ENCODE results near the gene SZRD1.
"Not testable (repeated sequence)": the region's sequence is repeated elsewhere in the genome, so short reads cannot be mapped to it uniquely, and the experiment has no call there.

The SZRD1 gene, protein sequence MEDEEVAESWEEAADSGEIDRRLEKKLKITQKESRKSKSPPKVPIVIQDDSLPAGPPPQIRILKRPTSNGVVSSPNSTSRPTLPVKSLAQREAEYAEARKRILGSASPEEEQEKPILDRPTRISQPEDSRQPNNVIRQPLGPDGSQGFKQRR

DNA sequence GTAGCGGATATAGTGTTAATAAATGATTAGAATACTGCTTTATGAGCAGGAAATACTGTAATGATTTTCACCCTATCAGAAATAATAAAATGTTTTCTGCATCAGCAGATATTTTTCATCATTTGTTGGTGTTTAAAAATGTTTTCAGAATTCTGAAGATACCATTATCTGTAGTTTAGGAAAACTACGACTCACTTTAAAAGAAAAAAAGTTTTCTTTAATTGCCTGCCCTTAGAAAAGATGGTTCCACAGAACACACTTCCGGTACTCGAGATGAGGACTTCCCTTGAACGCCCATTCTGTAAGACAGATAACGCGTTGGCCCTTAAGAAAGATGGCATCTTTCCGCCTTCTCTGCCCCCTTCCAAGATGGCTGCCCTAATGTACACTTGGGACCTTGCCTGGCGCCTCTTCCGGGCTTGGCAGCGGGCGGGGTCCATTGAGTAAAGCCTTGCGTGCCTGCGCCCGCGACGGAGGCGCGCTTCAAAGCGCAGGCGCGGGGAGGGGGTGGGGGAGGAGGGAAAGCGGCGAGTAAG is at the start of gene SZRD1:
Gene SZRD1, plus strand, starts transcription at position 521 of the 536 bp plus-strand sequence. CDS start 16 bp downstream, outside the sequence.
- DNase-seq (ENCODE audit: insufficient read length, low spot score): peak; percentile 86
- peak; percentile 87 for FAIRE-seq

DNA sequence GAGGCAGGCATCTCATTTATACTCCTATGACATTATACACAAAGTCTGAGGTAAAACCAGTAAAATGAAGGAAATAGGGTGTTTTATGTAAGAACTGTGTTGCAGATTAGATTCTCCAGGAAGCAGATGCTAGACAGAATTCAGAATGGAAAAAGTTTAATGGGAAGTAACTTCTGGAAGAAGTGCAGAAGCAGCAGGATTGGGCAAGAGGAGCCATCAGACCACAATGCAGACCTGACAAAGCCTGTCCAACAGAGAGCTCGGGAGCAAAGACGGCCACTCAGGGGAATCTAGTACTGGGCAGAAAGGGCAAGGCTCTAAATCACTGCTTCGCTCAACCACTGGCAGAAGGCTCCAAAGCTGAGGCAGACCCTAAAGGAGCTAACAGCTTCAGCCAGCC is 48.5 kb upstream of the SZRD1 start:
- FAIRE-seq: no peak
- DNase-seq (ENCODE audit: insufficient read length, low spot score): no peak

DNA sequence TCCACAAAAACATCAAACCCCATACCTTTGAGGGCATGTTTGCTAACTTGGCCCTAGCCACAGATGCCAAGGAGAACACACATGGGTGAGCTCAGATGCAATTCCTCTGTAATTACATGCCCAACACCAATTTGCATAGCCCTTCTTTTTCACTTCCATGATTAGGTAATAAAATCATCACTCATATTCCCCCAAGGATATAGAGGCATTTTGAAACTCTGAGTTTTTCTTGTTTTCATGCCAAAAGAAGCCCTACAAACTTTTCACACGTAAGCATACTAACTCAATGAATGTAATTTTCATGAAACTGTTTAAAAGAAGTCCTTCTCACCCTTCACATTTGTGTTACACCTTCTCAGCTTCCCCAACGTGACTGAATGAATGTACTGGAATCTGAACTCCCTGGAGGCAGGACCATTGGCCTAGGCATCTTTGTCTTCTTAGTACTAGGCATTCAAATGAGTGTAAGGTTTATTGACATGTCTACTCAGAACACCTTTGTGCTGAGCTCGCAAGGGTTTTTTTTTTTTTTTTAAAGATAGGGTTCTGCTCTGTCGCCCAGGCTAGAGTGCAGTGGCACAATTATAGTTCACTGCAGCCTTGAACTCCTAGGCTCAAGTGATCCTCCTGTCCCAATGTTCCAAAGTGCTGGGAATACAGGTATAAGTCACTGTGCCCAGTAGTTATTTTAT is 45.7 kb upstream of the SZRD1 start:
- FAIRE-seq (no peak), DNase-seq (ENCODE audit: insufficient read length, low spot score) (no peak)

DNA sequence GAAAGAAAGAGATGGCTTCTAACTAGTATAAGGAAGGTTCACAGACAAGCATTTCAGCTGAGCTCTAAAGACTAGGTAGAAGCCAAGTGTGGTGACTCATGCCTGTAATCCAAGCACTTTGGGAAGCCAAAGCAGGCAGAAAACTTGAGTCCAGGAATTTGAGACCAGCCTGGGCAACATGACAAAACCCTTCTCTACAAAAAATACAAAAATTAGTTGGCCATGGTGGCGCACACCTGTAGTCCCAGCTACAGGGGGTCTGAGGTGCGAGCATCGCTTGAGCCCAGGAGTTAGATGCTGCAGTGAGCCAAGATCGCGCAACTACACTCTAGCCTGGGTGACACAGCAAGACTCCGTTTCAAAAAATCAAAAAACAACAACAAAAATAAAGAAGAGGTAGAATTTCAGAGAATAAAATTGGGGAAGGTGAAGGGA is 42.6 kb upstream of the SZRD1 start:
- FAIRE-seq: no peak

DNA sequence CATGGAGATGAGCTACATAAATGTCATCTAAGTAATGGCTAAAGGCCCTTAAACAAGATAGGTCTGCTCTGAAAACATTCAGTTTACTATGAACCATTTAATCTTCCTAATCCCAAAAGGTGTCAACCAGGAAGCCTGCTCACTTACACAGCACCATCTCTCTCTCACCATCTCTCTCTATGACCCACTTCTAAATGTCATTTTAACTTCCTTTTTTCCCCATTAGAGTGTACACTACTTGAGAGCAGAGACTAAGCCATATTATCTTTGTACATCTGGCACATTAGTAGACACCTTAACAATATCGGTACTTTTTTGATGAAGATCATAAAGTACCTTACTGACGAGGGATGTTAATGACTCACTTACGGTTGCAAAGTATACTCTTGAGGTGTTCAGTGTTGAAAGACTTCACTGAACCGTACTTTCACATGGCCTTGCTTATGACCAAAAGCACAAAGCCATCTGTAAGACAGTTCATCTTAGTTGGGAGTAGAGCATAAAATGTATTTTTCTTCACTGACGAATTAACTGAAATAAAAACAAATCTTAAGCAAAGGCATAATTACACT is 40.1 kb upstream of the SZRD1 start:
- DNase-seq (ENCODE audit: insufficient read length, low spot score): no peak
- FAIRE-seq: no peak

More for the DNA sequence above, 42.6 kb upstream of the SZRD1 start:
- peak; percentile 45 for DNase-seq (ENCODE audit: insufficient read length, low spot score)

DNA sequence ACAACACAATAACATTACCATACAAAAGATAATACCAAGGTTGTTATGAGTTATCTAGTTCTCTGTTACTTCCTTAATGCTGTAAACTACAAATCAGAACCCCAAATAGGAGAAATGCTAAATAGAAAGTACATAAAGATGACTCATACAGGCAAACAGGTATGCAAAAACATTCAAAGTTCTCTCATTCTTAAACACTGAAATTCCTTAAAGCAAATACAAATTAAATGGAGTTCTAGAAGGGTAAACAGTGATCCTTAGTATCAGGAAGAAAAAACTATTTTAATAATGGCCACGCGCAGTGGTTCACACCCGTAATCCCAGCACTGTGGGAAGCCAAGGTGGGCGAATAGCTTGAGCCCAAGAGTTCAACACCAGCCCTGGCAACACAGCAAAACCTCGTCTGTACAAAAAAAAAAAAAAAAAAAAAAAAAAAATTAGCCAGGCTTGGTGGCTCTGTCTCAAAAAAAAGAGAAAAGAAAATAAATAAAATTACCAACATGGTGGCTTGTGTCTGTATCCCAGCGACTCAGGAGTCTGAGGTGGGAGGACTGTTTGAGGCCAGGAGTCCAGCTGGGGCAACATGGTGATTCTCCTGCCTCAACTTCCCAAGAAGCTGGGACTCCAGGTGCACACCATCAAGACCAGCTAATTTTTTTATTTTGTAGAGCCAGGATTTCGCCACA is 32.2 kb upstream of the SZRD1 start:
- FAIRE-seq (no peak), DNase-seq (ENCODE audit: insufficient read length, low spot score) (no peak)

DNA sequence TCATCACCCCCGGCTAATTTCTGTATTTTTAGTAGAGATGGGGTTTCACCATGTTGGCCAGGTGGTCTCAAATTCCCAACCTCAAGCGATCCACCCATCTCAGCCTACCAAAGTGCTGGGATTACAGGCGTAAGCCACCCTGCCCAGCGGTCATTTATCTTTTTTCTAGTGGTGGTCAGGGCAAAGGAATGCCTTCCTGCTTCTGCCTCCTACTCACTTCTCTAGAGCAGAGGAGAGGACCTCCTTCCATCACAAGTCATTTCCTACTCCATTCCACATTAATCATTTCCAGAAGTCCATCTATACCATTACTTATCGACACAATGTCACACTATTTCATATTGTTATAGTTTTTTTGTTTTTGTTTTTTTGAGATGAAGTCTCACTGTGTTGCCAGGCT is 28.1 kb upstream of the SZRD1 start:
- FAIRE-seq (no peak), DNase-seq (ENCODE audit: insufficient read length, low spot score) (no peak)

DNA sequence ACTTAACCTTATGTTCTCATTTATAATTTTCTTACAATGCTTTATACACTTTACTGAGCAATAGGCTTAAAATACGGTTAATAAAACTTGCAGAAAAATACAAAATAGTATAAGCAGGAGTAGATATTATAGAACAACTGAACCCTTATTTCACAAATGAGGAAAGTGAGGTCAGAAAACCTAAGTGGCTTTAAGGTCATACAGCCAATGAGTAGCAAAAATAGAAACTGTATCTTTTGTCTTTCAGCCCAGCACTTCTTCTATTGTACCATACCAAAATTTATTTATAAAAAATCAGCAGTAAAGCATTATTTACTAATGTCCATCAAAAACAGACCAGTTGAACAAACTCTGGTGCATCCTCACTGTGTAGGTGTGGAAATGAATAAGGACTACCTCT is 26.4 kb upstream of the SZRD1 start:
- no peak for DNase-seq (ENCODE audit: insufficient read length, low spot score)

DNA sequence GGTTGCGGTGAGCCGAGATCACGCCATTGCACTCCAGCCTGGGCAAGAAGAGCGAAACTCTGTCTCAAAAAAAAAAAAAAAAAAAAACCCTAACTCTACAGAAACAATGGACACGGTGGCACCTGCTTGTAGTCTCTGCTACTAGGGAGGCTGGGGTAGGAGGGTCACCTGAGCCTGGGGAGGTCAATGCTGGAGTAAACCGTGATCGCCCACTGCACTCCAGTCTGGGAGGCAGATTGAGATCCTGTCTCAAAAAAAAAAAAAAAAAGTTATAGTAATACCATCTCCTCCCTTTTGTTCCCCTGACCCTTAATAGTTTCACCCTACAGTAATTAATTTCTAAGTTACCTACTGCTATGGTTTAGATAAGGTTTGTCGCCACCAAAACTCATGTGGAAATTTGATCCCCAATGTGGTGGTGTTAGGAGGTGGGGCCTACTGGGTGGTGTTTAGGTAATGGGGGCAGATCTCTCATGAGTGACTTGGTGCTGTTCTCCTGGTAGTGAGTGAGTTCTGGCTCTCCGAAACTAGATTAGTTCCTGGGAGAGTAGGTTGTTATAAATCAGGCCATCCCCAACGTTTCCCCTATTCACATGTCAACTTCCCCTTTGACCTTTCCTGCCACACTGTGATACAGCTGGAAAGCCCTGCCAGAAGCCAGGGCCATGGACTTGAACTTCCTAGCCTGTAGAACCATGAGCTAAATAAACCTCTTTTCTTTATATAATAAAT is 24.5 kb upstream of the SZRD1 start:
- FAIRE-seq (no peak), DNase-seq (ENCODE audit: insufficient read length, low spot score) (no peak)

More for the DNA sequence above, 26.4 kb upstream of the SZRD1 start:
- FAIRE-seq: no peak

DNA sequence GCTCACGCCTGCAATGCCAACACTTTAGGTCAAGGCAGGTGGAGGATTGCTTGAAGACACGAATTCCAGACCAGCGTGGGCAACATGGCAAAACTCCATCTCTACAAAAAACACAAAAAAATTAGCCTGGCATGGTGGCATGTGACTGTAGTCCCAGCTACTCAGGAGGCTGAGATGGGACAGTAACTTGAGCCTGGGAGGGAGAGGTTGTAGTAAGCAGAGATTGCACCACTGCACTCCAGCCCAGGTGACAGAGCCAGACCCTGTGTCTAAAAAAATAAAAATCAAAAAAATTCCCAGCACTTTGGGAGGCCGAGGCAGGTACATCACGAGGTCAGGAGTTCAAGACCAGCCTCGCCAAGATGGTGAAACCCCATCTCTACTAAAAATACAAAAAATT is 23.8 kb upstream of the SZRD1 start:
- not testable (repeated sequence) for FAIRE-seq; DNase-seq (ENCODE audit: insufficient read length, low spot score)

DNA sequence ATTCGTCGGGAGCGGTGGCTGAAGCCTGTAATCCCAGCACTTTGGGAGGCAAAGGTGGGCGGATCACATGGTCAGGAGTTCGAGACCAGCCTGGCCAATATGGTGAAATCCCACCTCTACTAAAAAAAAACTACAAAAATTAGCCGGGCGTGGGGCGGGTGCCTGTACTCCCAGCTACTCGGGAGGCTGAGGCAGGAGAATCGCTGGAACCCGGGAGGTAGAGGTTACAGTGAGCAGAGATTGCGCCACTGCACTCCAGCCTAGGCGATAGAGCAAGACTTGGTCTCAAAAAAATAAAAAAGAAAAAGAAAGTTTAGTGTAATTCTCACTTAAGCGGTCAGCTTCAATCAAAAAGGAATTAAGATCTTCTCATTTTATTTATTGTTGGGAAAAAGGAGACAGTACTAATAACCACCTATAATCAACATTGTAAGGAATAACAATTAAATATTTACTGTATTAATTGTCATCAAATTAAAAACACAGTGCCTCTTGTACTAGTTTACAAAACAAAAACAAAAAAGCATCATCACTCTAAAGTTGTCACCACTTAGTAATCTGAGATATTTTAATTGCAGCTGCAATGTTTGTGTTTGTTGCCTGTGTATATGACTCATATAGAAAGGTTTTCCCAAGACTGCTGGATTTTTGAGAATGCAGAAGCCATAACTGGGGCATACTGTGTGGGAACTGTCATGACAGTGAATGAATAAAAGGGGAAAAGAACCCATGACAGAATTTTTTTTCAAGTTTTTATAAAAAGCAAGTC is 18.4 kb upstream of the SZRD1 start:
- FAIRE-seq (no peak), DNase-seq (ENCODE audit: insufficient read length, low spot score) (peak; percentile 62)

DNA sequence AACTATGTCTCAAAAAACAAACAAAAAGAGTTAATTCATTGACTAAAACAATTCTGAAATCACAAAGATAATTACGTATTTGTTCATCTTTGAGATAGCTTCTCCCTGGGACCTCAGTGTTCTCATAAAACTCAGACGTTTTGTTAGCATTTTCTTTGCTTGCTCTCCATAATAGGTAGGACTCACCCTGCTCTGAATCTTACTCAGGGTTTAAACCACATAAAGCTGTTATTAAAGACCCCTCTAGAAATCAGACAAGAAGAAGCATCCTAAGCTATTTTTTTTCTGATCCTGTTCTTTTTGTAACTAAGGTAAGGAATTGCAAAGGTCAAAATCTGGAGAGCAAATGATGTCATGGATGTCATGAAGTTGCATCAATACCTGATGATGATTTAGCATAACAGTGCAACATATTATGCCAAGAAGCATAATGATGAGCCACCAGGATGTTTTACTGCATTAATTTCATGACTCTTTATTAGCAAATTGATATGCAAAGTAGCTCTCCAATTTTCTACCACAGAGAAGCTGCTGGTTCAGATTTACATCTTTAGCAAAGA is 17.1 kb upstream of the SZRD1 start:
- DNase-seq (ENCODE audit: insufficient read length, low spot score) (no peak), FAIRE-seq (no peak)

DNA sequence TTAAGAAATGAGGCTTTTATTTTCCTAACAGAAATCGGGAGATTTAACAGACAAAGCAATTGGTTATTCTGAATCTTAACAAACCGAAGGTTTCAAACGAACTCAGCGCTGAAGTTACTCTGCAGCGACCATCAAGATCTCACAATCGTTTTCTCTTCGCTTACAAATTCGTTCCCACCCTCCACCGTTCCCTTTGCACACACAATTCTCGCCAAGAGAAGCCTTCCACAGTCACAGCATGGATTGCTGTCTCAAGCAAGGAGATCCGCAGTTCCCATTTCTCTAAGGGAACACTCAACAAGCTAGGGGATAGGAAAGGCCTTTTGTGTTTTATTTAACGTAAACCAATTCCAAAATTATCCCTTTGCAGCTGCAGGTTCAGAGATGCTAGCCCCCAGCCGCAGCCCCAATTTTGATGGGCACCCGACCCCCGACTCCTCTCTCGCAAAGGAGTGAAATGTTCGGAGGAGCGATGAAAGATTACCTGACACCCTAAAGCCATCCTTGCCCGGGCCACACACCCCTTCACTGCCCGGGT is 15.5 kb upstream of the SZRD1 start:
- no peak for FAIRE-seq
- DNase-seq (ENCODE audit: insufficient read length, low spot score): no peak

DNA sequence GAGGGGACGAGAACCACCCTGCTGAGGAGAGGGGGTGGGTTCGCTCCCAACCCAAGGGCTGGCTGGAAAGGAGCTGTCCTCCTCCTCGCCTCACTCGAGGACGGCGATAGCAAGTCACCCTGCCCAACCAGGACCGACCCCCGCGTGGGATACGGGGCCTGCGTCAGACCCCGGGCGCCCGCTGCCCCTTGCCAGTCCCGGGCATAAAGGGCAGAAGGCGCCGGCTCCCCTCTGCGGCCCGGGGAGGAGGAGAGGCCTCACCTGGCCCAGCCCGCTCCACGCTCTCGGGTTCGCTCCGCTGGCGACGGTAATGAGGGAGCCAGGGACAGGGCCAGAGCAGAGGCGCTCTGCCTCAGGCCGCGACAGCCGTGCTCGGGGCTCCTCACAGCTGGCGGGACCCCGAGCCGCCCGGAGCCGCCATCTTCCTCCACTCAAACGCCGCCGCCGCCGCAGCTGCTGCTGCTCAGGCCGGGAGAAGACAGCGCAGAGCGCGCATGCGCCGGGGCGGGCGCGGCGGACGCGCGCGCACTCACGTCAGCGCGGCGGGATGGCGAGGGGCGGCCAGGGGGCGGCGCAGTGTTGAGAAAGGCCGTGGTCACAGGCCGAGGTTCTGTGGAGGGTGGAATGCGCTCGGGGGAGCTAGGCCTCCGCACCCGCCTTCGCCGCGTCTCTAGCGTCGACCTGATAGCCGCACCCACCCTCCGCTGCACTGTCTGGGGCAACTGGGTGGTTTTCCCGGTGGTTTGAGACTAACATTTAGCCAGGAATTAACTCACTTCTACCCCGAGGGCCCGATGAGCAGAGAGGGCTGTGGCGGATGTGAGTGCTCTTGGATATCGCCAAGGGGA is 14.8 kb upstream of the SZRD1 start, which contains the start of gene FBXO42:
Gene FBXO42, minus strand, starts transcription at position 487 of the 848 bp plus-strand sequence. CDS start 37,062 bp downstream, outside the sequence.
- DNase-seq (ENCODE audit: insufficient read length, low spot score) (peak; percentile 88), FAIRE-seq (peak; percentile 86)

DNA sequence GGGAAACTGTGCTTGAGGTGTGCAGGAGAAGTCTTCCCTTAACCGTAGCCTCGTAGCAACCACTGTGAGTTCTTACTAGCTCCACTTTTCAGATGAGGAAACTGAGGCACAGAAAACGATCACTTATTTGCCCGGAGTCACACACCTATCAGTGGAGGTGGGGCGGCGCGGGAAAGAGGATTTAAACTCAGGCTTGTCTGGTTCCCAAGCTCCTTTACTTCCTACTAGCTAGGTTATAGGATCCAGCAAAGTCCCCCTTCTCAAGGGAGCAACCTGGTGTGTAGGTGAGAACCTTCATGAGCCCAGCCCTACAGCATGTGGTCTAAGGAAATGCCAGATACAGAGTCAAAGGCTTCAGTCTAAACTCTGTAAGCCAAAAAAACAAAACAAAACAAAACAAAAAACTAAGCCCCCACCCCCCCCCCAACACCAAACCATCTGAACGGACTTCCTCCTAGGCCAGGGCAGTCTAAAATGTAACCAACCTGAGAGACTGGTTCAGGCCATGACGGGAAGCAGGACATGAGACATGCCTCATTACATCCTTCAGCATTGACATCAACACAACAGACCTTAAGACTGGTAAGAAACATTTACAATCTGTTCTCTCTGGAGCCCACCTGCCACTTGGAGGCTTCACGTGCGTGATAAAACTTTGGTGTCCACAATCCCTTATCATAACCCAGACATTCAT is 14.1 kb upstream of the SZRD1 start:
- no peak for DNase-seq (ENCODE audit: insufficient read length, low spot score)
- no peak for FAIRE-seq

DNA sequence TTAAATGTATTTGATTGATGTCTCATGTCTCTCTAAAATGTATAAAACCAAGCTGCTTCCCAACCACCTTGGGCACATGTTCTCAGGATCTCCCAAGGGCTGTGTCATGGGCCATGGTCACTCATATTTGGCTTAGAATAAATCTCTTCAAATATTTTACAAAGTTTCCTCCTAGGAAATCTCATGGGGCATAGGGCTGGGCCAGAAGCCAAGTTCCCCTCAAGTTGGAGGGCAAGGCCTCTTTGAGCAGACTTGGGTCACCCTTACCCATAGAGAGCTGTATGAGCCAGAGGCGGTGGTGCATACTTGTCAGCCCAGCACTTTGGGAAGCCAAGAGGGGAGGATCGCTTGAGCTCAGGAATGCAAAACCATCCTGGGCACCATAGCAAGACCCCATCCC is 12.4 kb upstream of the SZRD1 start:
- no peak for FAIRE-seq

DNA sequence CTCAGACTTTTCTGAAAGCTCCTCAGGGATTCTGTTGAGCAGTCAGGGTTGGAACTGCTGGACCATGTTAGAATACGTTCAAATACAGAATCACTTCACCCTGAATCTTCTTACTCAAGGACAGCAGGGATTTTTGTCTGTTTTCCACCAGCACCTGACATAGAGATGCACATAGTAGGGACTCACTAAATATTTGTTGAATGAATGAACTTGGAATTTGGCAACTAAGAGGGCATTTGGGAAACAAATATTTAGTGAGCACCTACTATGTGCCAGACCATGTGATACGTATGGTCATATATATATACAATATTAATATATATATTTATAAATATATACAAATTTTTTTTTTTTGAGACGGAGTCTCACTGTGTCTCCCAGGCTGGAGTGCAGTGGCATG is 10.2 kb upstream of the SZRD1 start:
- no peak for FAIRE-seq
- no peak for DNase-seq (ENCODE audit: insufficient read length, low spot score)

More for the DNA sequence above, 12.4 kb upstream of the SZRD1 start:
- no peak for DNase-seq (ENCODE audit: insufficient read length, low spot score)

DNA sequence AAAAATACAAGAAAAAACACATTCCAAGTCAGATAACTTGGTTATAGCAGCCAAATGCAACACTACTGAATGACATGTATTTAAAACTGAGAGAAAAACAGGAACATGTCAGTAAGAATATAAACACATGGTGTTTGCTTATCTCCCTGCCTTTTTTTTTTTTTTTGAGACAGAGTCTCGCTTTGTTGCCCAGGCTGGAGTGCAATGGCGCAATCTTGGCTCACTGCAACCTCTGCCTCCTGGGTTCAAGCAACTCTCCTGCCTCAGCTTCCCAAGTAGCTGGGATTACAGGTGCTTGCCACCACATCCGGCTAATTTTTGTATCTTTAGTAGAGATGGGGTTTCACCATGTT is 1.9 kb upstream of the SZRD1 start:
- DNase-seq (ENCODE audit: insufficient read length, low spot score); FAIRE-seq: not testable (repeated sequence)
